NCI-H2081 treated with DMSO at 0.1 percent for 48 hours (cell line): ENCODE results near the gene MRC1.

Source experiments
- DNase-seq: peaks from one replicate; lab custom pipeline; 2025; lab: John Stamatoyannopoulos, UW

Gene MRC1

DNA sequence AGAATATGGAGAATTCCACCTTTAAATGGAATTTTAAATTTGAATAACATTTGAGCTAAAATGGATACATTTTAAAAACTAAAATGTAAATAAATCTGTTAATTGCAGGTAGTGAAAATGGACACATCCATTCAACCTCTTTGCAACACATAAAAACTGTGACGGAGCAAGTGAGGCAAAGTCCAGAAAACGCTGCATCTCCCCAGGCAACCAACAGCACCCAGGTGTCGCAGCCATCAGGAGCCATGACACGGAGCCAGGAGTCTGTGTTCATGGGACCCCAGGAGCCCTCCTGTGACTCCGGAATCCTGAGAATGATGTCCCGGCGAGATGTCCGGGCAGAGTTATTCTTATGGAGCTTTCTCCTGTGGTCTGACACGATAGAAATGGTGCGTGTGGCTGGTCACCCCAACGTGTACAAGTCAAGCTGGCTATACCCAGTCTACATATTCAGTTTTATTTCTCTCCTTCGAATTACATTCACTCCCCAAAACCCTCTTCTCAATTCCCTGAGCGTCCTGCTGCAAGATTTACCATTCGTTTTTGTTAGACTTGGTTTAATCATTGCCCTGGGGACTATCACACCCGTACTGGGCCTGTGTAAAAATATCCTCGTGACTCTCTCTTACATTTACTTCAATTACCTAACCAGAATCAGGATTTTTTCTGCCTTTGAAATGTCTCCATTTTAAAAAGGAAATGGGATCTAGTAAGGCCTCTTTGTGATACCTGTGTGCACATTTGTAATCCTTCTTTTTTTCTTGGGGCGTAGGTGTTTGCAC lies 13.1 kb upstream of the MRC1 start:
- no peak for DNase-seq

DNA sequence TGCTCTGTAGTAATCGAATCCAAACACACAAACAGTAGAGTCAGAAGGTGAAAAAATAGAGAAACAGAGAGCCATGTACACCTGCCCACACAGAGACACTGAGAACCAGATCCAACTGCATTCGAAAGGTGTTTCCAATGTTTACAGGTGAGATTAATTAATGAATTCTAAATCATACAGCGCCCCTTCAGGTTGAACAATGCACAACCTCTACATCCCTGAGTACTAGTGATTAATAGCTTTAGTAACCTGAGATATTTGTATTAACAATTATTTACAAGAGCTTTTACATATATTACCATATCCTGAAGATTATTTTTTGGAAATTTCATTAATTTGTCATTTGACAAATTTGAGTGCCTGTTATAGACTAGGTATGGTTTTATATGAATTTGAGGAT lies 7.6 kb upstream of the MRC1 start:
- no peak for DNase-seq

DNA sequence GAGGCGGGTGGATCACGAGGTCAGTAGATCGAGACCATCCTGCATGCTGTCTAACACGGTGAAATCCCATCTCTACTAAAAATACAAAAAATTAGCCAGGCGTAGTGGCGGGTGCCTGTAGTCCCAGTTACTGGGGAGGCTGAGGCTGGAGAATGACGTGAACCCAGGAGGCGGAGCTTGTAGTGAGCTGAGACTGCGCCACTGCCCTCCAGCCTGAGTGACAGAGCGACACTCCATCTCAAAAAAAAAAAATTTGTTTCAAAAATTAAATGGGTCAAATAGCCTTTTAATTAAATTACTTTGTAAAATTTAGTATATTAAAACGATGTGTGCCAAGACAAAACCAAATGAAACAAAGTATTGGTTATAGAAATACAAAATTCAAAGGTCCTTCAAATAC lies 6.8 kb upstream of the MRC1 start:
- DNase-seq = no peak

DNA sequence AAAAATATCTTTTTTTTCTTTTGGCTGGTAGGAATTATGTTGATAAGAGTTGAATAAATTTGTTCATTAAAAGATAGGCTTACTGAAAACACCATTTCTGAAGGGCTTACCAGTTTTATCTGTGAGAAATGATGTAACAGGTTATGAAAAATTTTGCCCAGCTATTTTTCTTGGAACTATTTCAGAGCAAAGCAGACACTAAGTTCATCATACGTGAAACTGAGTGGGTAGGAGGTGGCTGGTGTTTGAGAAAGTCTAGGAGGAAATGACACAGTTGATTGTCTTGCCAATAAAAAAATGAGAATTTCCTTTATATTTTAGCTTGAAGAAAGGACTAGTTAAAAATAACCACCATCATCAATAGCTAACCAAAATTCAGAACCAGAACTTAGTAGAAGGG lies 6.2 kb upstream of the MRC1 start:
- no peak for DNase-seq

DNA sequence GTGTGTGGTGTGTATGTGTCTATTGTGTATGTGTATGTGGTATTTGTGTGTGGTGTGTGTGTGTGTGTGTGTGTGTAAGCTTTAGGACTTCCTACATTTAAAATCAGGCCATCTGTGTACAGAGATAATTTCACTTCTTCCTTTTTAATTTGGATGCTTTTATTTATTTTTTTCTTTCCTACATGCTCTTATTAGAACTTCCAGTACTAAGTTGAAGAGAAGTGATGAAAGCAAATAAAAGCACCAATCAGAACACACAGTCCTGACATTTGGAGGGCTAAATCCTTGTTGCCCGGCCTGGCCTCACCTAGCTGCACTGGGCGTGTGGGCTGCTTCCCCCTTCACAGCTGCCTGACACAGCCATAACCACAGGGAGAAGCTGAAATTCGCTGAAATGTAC lies 3.8 kb upstream of the MRC1 start:
- no peak for DNase-seq

DNA sequence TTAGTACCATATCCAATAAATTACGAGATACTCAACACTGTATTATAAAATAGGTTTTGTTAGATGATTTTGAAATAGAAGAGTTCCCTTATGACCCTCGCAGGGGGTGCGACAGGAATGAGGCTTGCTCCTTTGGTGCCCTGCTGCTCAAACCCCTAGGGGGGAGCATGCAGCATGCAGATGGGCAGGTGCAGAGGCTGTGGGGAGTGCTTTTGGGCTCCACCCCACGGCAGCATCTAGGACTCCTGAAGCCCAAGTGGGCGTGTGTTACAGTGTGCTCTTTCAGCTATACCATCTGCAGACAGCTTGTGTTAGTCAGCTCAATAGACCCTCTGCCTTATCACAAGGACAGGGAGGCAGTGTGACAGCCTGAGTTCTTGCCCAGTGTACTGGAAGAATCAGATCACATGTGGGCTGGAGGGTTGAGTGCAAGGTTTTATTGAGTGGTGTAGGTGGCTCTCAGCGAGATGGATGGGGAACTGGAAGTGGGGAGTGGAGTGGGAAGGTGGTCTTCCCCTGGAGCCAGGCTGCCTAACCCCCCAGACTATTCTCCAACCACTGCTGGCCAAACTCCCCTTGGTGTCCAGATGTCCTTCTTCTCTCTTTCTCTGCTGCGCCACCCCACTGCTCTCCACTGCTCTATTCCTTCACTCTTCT lies 3.1 kb upstream of the MRC1 start:
- DNase-seq = no peak

DNA sequence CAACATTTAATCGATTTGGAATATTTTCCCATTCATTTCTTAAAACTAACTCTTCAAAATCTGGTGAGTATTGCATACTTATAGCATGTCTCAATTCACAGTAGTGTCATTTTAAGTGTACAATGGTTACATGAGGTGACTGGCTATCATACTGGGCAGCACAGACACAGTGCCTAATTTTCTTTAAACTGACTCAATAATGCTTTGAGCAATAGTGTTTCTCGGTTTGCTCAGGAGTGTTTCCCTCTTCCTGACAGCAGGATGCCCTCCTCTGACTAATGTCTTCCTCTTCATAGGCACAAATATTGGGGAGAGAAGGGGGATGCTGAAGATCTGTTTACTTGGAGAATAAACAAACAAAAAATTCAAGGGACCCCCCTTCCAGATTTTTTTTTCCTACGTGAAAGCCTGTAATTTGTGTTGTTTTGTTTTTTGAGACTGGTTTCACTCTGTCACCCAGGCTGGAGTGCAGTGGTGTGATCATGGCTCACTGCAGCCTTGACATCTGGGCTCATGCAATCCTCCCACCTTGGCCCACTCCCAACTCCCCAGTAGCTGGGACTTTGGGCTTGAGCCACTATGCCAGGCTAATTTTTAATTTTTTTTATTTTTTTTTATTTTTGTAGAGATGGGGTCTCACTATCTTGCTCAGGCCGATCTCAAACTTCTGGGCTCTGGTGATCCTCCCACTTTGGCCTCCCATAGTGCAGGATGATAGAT lies 2.2 kb downstream of the MRC1 start:
- DNase-seq = no peak

DNA sequence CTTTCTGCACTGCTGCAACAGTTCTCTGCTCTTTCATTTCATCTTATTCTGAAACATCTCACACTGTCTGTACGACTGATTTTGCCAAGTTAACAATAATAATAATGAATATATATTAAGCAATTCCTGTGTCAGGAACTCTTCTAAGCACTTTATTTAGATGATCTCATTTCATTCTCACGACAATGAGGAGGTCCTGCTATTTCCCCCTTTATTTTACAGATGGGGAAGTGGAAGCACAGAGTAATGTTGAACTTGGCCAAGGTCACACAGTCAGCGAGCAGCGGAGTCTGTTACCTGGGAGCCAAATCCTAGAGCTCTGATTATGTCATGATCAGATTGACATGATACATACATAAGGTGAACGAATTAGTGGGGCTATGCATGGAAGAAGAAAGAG lies 5.8 kb downstream of the MRC1 start:
- no peak for DNase-seq

DNA sequence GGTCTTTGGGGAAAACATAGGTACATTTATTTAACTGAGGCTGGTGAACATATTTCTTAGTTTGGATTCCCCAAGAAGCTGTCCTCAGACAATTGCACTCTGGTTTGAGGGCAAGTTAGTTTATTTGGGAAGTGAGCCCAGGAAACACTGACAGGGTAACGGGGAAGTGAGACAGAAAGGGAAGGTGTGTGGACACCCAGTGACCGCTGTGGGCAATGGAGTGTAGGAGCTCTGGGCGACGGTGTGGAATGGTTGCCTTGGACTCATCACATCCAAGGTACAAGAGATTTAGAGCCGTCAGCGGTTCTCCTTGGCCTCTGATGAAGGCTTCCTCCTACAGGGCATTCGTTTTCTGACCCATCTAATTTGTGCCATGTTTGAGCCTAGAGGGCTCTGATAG lies 7.1 kb downstream of the MRC1 start:
- DNase-seq = no peak

DNA sequence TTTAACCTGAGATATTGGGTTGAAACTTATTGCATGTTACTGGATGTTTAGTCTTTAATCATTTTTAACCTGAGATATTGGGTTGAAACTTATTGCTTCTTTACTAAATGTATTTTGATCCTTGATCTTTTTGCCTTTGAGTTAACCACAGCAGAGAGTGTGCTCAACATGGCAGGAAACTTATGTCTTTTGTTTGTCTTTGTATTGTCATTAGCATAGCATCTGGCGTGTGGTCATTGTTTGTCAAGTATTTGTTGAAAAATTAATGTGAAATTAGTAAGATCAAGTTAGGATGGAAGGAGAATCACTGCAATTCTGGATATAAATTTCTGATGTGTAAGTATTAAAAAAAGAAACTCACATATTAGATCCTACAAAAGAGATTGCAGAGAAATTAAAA lies 8.2 kb downstream of the MRC1 start:
- DNase-seq = no peak

DNA sequence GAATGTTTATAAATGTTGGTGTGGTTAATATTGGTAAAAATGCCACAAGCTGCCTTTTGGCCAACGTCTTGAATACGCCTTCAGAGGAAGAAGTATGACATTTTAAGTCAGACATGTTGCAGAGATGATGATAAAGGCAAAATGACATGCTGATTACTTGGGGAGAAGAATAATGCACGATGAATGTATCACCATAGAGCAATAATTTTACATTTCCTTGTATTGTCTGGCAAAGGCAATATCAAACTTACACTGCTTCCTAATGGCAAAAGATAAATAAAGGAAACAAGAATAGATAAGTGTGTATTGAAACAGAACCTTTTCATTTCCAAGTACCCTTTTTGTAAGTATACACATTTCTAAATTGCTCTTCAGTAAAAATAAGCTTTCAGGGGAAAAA lies 8.6 kb downstream of the MRC1 start:
- no peak for DNase-seq

DNA sequence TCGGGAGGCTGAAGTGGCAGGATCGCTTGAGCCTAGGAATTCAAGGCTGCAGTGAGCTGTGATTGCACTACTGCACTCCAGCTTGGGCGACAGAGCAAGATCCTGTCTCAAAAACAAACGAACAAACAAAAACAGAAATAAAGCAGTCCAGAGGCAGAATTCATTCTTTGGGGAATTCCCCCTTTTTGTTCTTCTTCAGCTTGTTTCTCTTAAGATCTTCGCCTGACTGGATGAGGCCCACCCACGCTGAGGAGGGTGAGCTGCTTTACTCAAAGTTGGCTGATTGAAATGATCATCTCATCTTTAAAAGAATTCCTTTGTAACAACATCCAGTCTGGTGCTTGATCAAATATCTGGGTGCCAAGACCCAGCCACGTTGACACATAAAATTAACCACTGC lies 10.7 kb downstream of the MRC1 start:
- DNase-seq = no peak

DNA sequence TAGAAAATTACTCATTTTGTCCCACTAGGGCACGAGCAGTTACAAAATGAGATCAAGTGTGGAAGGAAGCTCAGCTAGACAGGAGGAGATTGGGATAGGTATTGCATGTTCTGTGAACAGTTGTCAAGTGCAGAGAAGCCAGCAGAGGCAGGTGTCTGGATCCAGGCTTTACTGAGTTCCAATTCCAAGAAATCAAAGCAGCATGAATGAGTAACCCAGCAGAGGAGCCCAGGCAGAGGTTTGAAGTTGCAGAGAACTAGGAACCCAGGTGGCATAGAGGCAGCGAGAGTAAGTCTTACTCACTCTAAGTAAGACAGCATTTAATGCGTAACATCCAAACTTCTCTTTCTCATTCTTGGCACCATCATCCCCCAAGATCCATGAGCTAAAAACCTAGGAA lies 11.8 kb downstream of the MRC1 start:
- no peak for DNase-seq

DNA sequence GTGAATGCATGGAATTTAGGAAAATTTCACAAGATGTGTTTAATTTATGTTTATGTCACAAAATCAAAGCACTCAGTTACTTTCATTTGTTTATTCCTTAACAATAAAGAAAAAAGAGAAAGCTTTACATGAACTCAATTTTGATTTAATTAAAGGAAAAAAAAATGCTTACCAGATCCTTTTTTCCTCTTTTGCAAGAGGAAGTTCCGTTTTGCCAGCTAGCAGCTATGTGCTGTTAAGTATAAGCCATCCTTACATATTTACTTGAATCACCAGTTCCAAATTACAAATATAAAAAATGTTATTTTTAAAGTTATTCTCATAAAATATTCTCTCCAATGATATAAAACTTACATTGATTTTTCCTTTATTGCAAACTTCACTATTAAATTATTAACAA lies 12.7 kb downstream of the MRC1 start:
- DNase-seq = no peak

DNA sequence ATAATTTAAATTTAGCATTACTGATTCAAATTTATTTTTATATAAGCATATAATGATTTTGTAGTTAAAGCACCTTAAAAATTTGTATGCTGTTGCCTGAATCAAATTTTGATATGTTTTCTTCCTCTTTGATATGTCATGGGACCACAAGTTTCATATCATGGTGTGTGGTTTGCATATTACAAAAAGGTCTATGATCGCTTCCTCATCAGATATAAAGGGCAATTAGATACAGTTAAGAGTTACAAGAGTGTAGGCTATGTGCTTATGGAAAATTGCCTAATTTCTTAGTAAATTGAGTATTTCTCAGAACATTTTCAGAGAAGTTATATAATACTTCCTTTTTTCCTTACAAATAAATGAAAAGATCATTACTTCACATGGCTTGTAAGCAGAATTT lies 22.2 kb downstream of the MRC1 start:
- no peak for DNase-seq

DNA sequence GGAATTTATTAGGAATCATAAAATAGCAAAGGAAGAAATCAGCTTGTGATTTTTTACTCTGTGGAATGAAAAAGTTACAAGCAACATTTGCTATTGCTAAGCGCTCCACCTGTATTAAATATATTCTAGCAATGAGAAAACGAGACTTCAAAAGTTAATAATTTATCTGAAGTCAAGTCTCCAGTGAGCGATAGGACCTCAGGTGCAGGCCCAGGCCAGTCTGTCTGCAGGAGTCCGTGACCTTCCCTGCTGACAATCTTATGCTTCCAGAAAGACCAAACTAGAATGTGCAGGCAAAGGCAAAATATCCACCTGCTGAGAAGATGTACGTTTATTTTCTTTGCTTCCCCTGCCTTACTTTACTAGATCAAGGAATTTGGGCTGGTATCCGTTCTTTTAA lies 22.7 kb downstream of the MRC1 start:
- no peak for DNase-seq

DNA sequence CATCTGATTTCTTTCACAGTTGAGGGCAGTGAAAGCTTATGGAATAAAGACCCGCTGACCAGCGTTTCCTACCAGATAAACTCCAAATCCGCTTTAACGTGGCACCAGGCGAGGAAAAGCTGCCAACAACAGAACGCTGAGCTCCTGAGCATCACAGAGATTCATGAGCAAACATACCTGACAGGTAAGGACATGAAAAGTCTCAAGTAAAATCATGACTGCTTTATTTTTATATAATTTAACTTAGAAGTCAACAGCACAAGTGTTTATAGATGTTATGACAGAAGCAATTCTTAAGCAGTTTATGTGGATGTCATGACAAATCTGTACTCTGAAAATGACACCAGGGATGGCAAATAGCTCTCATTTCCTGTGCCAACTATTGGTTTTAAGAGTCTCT lies 24.5 kb downstream of the MRC1 start:
- no peak for DNase-seq

DNA sequence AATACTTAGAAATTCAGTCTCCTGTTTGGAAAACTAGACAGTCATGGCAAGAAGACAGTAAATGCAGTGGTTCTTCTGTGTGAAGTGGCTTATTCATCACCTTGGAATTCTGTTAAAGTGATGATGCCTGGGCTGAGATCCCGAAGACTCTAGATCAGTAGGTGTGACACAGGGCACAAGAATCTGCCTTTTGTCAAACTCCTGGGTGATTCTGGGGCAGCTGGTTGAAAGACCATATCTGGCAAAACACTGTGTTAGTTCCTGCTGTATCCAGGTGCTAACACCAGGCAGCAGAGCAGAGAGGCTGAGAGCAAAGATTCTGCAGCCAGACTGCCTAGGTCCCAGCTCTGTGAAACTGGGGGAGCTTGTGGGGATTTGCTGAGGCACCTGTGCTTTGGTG lies 26.5 kb downstream of the MRC1 start:
- DNase-seq = no peak

DNA sequence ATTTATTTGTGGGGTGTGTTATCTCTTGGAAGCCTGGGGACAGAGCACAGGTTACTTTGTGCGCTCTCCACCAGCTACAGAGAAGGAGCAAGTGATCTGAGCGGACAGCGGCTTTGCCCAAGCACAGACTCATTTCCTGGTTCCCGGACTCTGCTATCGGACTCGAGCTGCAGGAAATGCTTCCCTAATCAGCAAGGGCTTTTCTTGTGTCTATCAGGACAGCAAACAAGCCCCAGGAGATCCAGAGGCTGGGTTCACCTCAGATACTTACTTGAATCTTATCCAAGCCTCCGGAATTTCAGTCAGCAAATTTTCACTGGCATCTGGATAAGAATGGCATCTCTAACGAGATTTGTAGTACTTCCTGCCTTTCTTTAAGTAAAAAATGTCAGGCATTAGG lies 27.8 kb downstream of the MRC1 start:
- DNase-seq = no peak

DNA sequence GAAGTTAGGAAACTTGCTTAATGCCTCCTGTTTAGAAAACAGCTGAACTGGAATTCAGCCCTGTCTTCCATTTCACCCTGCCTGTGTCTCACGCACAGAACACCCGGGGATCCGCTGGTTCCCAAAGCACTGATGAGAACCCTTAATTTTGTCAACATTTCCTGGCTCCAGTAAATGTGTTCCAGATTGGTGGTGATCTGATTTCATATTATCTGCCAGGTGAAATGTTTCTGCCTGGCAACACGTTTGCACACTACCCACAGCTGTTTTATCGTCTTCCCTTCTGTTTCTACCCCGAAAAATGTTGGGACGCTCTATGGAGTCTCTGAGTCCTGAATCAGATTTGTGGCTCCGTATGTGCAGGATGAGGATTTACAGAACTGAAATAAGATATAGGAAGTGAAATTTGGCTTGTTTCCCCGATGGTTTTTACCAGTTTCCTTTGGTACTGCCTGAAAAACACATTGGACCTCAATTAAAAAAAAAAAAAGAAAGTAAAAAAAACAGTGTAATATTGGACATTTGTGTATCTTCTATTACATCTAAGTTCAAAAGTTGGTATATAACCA lies 29.0 kb downstream of the MRC1 start:
- DNase-seq = peak; percentile 21

DNA sequence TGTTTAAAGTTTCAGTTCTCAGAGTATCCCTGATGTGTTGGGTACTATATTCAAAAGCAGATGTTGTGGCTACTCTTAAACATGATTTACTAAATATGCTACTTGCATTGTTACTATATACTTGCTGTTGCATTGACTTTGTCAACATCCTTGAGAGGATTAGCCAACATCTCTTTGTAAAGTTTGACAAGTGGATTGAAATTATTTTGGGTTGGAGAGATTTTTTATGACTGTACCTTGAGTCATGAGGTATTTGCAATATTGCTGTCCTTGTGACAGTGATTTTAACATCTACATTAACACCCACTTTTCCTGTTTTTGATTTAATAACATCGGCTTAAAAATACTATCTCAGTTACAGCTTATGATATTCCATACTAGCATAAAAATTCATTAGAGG lies 31.9 kb downstream of the MRC1 start:
- no peak for DNase-seq

DNA sequence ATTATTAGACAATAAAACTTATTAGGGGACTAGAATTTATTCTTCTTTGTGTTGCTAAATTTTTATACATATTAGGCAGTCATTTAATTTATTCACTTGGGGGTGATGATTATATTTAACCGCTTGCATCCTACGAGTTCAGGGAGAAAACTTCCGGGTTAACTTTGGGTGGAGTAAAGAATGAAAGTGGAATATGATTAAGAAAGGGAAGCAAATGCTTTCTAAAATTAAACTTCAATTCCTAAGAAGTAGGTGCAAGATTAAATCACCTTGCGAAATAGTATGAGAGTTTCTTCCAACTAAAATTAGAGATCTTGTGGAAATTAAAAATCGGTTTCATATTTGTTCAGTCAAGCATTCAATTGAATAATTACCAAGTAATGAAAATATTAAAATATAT lies 33.5 kb downstream of the MRC1 start:
- no peak for DNase-seq
